Cardiac muscle cell (in vitro differentiated cells and primary cell): ENCODE data around the gene ARHGAP25. TPM values are rescaled to one million over a fixed set of nuclear protein-coding genes. Genes with fewer than 3 reads are reported as not detected.

ENCODE experiments used
- DNase-seq, 2 donors: peaks; one replicate each; pipeline versions ENCODE4 v3.0.0 to v3.0.0-alpha.2; 2010 to 2017; ENCODE audit warnings: low read depth in 1 of 2, low spot score in 1 of 2
- H3K27ac ChIP-seq: fragments of 200-600 bp; sonication (generic); 2 replicates; pipeline ENCODE4 v1.5.1; 2016
- H3K27me3 ChIP-seq: fragments of 200-600 bp; sonication (generic); 2 replicates; pipeline ENCODE4 v1.6.0; 2016; ENCODE audit warnings: control low read depth
- H3K36me3 ChIP-seq: fragments of 200-600 bp; sonication (generic); 2 replicates; pipeline ENCODE4 v1.5.1; 2016; ENCODE audit warnings: control low read depth
- H3K4me1 ChIP-seq: fragments of 200-600 bp; sonication (generic); 2 replicates; pipeline ENCODE4 v1.8.1; 2017; ENCODE audit warnings: low read depth, mild to moderate bottlenecking, mixed run types
- H3K4me3 ChIP-seq: fragments of 200-600 bp; sonication (generic); 2 replicates; pipeline ENCODE4 v1.5.1; 2016; ENCODE audit warnings: mild to moderate bottlenecking
- H3K9me3 ChIP-seq: fragments of 200-600 bp; sonication (generic); 2 replicates; pipeline ENCODE4 v1.5.1; 2017; ENCODE audit warnings: low read depth, mild to moderate bottlenecking, control low read depth
- CTCF ChIP-seq: IDR thresholded peaks from 2 replicates; pipeline ENCODE4 v1.5.1; 2012; ENCODE audit warnings: low read depth, mild to moderate bottlenecking, low read length
- polyA plus RNA-seq: library from polyadenylated mRNA; unstranded; fragments of >200 nt; fragmentation: Nextera tagmentation; extraction: Ambion mirVana; gene quantifications from 2 replicates; pipeline ENCODE4 v1.2.1, GENCODE V29; 2016
- total RNA-seq: library from RNA; depleted of rRNA; stranded (reverse); fragments of >200 nt; gene quantifications from 2 replicates; pipeline ENCODE4 v1.2.3, GENCODE V29; 2016

The ARHGAP25 gene
- total and polyA plus RNA-seq, 2 experiments from 2014 or later: 3.9 to 7.7 TPM

GRCh38 chr2:68828887-68829708, 94.5 kb downstream of the ARHGAP25 start:
- H3K4me1 ChIP-seq: peaks cover 6% of the 10 kb centered on the region
- DNase-seq: peak; percentile 73 to 100
- no peaks in the 10 kb centered on the region for H3K9me3 ChIP-seq
- no peak overlapping the region for H3K27ac ChIP-seq
- TF ChIP-seq CTCF: no peak
- H3K4me3 ChIP-seq: no peak overlapping the region
- H3K27me3 ChIP-seq: no peaks in the 10 kb centered on the region
- H3K36me3 ChIP-seq: no peaks in the 10 kb centered on the region

- no peak for TF ChIP-seq CTCF
- Histone ChIP-seq H3K36me3 (no peaks in the 10 kb centered on the region), H3K9me3 (no peaks in the 10 kb centered on the region), H3K4me3 (no peak overlapping the region), H3K4me1 (peaks cover 6% of the 10 kb centered on the region), H3K27ac (no peak overlapping the region), H3K27me3 (no peaks in the 10 kb centered on the region)
- DNase-seq: no peak
Measured at GRCh38 chr2:68829749-68830148, 95.1 kb downstream of the ARHGAP25 start.

- peak in 1 of 2 donors; percentile 60 for DNase-seq
- no peaks in the 10 kb centered on the region for H3K36me3 ChIP-seq
- no peaks in the 10 kb centered on the region for H3K27me3 ChIP-seq
- H3K9me3 ChIP-seq: no peaks in the 10 kb centered on the region
- H3K4me3 ChIP-seq: no peak overlapping the region
- no peak for TF ChIP-seq CTCF
- H3K27ac ChIP-seq: no peak overlapping the region
- H3K4me1 ChIP-seq: peaks cover 6% of the 10 kb centered on the region
Measured at GRCh38 chr2:68831686-68832232, 97.1 kb downstream of the ARHGAP25 start.

GRCh38 chr2:68832233-68832869, 97.7 kb downstream of the ARHGAP25 start:
- no peak overlapping the region for H3K27ac ChIP-seq
- H3K9me3 ChIP-seq: no peaks in the 10 kb centered on the region
- peaks cover 6% of the 10 kb centered on the region for H3K4me1 ChIP-seq
- H3K36me3 ChIP-seq: no peaks in the 10 kb centered on the region
- no peak for TF ChIP-seq CTCF
- H3K27me3 ChIP-seq: no peaks in the 10 kb centered on the region
- no peak overlapping the region for H3K4me3 ChIP-seq
- DNase-seq: peak; percentile 13 to 86

GRCh38 chr2:68833162-68833561, 98.6 kb downstream of the ARHGAP25 start:
- no peak for DNase-seq
- H3K4me1 ChIP-seq: peaks cover 6% of the 10 kb centered on the region
- no peaks in the 10 kb centered on the region for H3K27me3 ChIP-seq
- no peak overlapping the region for H3K27ac ChIP-seq
- H3K9me3 ChIP-seq: no peaks in the 10 kb centered on the region
- H3K4me3 ChIP-seq: no peak overlapping the region
- H3K36me3 ChIP-seq: no peaks in the 10 kb centered on the region
- TF ChIP-seq CTCF: no peak
